ENCODE data around the gene ATP9A.

The ATP9A gene

DNA sequence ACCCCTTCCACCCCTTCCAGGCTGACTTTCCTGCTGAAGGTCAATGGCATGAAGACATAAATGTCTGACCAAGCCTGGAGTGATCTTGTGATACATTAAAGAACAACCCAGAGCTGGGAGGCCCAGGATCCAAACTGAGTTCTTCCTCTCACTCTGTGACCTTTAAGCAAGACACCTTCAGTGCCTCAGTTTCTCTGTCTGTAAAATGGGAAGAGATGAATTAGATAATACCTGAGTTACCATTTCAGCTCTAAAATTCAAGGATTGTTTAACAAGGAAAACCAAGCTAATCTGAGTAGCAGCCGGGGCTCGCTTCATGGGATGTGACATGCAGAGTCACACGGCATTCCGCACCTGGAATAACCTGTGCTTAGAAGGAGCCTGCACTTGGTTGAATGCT, 218.7 kb downstream of the ATP9A start:
- no peak for DNase-seq (ENCODE audit: low read depth)

- no peak for DNase-seq (ENCODE audit: low read depth)
Measured at GRCh38 chr20:51547951-51548350, 220.2 kb downstream of the ATP9A start.
